ENCODE data around the gene NDUFB11. TPM values are rescaled to one million over a fixed set of nuclear protein-coding genes. Genes with fewer than 3 reads are reported as not detected.

NDUFB11 gene
- total RNA-seq, 2 donors from 2014 or later: 24.0 to 35.3 TPM

- TF ChIP-seq CTCF (IDR thresholded peaks at IDR 0.05): no peak
- DNase-seq (ENCODE audit: low spot score) (no peak), ATAC-seq (ENCODE audit: insufficient number of reproducible peaks, low FRiP score, low read depth) (no peak)
- H3K4me1 ChIP-seq (ENCODE audit: control insufficient read depth in 1 of 2, low read depth in 2 of 2): no peaks in the 10 kb centered on the region
- H3K9me3 ChIP-seq: no peaks in the 10 kb centered on the region
- no peaks in the 10 kb centered on the region for H3K27me3 ChIP-seq (replicated peaks; ENCODE audit: insufficient read depth)
- H3K27ac ChIP-seq: no peak overlapping the region
- no peaks in the 10 kb centered on the region for H3K36me3 ChIP-seq
- no peak overlapping the region for H3K4me3 ChIP-seq
Observed at GRCh38 chrX:47101206-47101605, 43.3 kb downstream of the NDUFB11 start.

DNA sequence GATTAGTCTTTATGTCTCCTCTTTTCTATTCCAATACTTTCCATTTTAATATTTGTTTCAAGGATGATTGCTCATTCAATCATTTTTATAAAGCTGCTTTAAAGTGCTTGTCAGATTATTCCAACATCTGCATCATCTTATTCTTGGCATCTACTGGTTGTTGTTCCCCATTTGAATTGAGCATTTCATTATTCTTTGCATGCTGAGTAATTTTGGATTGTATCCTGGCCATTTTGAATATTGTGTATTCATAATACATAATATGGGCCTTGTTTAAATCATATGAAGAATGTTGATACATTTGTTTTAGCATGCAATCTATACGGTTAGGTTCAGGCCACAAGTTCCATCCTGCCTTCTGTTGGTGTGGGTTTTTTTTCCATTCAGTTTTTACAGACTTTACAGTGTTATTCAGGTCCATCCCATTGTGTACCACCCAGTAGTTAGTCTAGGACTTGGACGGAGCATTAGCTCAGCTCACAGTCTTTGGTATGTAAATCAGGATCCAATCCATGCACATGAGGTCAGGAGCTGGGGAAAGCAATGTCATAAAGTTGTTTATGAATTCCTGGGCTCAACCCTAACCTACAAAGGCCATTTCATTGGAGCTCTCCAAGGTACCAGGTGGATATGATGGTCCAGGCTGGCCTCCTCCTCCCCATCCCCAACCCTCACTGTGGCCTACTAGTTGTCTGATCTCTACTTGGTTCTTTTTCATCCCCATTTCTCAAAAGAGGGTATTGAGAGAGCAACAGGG, 46.0 kb downstream of the NDUFB11 start:
- Histone ChIP-seq H3K4me3 (no peak overlapping the region), H3K9me3 (no peaks in the 10 kb centered on the region), H3K36me3 (no peaks in the 10 kb centered on the region), H3K27ac (no peak overlapping the region), H3K27me3 (replicated peaks; ENCODE audit: insufficient read depth) (no peaks in the 10 kb centered on the region), H3K4me1 (ENCODE audit: control insufficient read depth in 1 of 2, low read depth in 2 of 2) (no peaks in the 10 kb centered on the region)
- TF ChIP-seq CTCF (IDR thresholded peaks at IDR 0.05): no peak
- DNase-seq (ENCODE audit: low spot score) (no peak), ATAC-seq (ENCODE audit: insufficient number of reproducible peaks, low FRiP score, low read depth) (no peak)

DNA sequence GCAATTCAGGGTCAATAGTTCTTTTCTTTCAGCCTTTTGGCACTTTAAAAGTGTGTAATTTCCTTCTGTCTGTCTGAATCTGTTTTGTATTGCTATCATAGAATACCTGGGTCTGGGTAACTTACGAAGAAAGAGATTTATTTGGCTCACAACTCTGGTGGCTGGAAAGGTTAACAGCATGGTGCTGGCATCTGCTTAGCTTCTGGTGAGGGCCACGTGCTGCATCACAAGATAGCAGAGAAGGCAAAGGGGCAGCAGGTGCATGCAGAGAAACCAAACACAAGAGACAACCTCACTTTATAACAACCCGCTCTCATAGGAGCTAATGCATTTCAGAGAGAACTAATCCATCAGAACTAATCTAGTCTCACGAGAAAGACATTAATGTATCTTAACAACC, 47.5 kb downstream of the NDUFB11 start:
- no peak for DNase-seq (ENCODE audit: low spot score)

DNA sequence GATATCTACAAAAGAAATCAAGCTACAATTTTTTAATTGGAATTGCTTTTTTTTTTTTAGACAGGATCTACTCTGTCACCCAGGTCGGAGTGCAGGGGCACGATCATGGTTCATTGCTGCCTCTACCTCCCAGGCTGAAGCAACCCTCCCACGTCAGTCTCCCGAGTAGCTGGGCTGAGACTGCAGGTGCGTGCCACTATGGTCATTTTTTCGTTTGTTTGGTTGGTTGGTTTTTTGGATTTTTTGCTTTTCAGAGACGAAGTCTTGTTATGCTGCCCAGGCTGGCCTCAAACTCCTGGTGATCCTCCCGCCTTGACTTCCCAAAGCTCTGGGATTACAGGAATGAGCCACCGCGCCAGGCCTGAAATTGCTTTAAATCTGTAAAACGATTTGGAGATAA, 50.6 kb downstream of the NDUFB11 start:
- Histone ChIP-seq H3K36me3 (no peaks in the 10 kb centered on the region), H3K27ac (no peak overlapping the region), H3K4me3 (no peak overlapping the region), H3K4me1 (ENCODE audit: control insufficient read depth in 1 of 2, low read depth in 2 of 2) (no peaks in the 10 kb centered on the region), H3K9me3 (no peaks in the 10 kb centered on the region), H3K27me3 (replicated peaks; ENCODE audit: insufficient read depth) (no peaks in the 10 kb centered on the region)
- TF ChIP-seq CTCF (IDR thresholded peaks at IDR 0.05): no peak
- ATAC-seq (ENCODE audit: insufficient number of reproducible peaks, low FRiP score, low read depth) (no peak), DNase-seq (ENCODE audit: low spot score) (no peak)

More for the DNA sequence above, 47.5 kb downstream of the NDUFB11 start:
- Histone ChIP-seq H3K27ac (no peak overlapping the region), H3K27me3 (replicated peaks; ENCODE audit: insufficient read depth) (no peaks in the 10 kb centered on the region), H3K4me1 (ENCODE audit: control insufficient read depth in 1 of 2, low read depth in 2 of 2) (no peaks in the 10 kb centered on the region), H3K4me3 (no peak overlapping the region), H3K36me3 (no peaks in the 10 kb centered on the region), H3K9me3 (no peaks in the 10 kb centered on the region)
- TF ChIP-seq CTCF (IDR thresholded peaks at IDR 0.05): no peak
- no peak for ATAC-seq (ENCODE audit: insufficient number of reproducible peaks, low FRiP score, low read depth)

- Histone ChIP-seq H3K27ac (no peak overlapping the region), H3K4me1 (ENCODE audit: control insufficient read depth in 1 of 2, low read depth in 2 of 2) (no peaks in the 10 kb centered on the region), H3K27me3 (replicated peaks; ENCODE audit: insufficient read depth) (no peaks in the 10 kb centered on the region), H3K4me3 (no peak overlapping the region), H3K36me3 (no peaks in the 10 kb centered on the region), H3K9me3 (no peaks in the 10 kb centered on the region)
- DNase-seq (ENCODE audit: low spot score) (no peak), ATAC-seq (ENCODE audit: insufficient number of reproducible peaks, low FRiP score, low read depth) (no peak)
- TF ChIP-seq CTCF (IDR thresholded peaks at IDR 0.05): peak; percentile 13
Observed at GRCh38 chrX:47093248-47093647, 51.3 kb downstream of the NDUFB11 start.

Other genes with a start within 250 kb of the NDUFB11 start
- 1 to 10 TPM; 3.7 to 5.2 TPM for gene JADE3, start 232.3 kb downstream of the NDUFB11 start, total RNA-seq
- gene RGN, start 66.3 kb downstream of the NDUFB11 start, total RNA-seq: 10 to 100 TPM; 16.1 to 21.4 TPM
- 10 to 100 TPM; 24.1 to 25.2 TPM for gene RBM10, start 519 bp upstream of the NDUFB11 start, total RNA-seq
- gene UBA1, start 49.1 kb upstream of the NDUFB11 start, total RNA-seq: 100 to 1,000 TPM; 132 to 133 TPM
- gene CDK16, start 74.0 kb upstream of the NDUFB11 start, total RNA-seq: 10 to 100 TPM; 66.7 to 74.6 TPM
- 10 to 100 TPM; 50.8 to 68.6 TPM for gene USP11, start 88.3 kb upstream of the NDUFB11 start, total RNA-seq
- not detected for gene ZNF157, start 225.9 kb upstream of the NDUFB11 start, total RNA-seq